HG02981 (cell line): Measurements from ENCODE around the gene CACNA1B.
"Not testable (repeated sequence)": the region's sequence is repeated elsewhere in the genome, so short reads cannot be mapped to it uniquely, and the experiment has no call there.

Experiments
- ATAC-seq: cut with Tn5 transposase; IDR thresholded peaks from one replicate; pipeline ENCODE4 v1.9.1; 2021; ENCODE audit warnings: mild to moderate bottlenecking, moderate library complexity; ENCODE audit not compliant: unreplicated experiment

The CACNA1B gene

GRCh38 chr9:138085568-138085967 lies 208.0 kb downstream of the CACNA1B start:
- no peak for ATAC-seq

DNA sequence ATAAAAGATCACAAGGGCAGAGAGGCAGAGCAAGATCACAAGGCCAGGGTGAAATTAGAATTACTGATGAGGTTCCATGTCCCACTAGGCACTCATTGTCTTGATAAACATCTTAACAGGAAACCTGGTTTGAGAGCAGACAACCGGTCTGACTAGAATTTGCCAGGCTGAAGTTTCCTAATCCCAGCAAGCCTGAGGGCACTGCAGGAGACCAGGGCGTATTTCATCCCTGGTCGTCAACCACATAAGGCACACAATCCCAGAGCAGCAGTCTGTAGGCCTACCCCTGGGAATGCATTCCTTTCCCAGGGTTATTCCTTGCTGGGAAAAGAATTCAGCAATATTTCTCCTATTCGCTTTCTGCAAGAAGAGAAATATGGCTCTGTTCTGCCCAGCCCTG lies 214.5 kb downstream of the CACNA1B start:
- not testable (repeated sequence) for ATAC-seq

DNA sequence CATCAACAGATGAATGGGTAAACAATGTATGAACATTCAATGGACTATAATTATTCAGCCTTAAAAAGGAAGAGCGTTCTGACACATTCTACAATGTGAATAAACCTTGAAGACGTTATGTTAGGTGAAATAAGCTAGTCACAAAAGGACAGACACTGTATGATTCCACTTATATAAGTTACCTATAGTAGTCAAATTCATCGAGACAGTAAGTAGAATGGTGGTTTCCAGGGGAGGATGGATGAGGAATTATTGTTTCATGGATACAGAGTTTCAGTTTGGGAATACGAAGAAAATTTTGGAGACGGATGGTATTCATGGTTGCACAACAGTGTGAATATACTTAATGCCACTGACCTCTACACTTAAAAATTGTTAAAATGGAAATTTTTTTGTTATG lies 216.4 kb downstream of the CACNA1B start:
- ATAC-seq, result no peak

GRCh38 chr9:138095813-138096518 lies 218.4 kb downstream of the CACNA1B start:
- no peak for ATAC-seq

DNA sequence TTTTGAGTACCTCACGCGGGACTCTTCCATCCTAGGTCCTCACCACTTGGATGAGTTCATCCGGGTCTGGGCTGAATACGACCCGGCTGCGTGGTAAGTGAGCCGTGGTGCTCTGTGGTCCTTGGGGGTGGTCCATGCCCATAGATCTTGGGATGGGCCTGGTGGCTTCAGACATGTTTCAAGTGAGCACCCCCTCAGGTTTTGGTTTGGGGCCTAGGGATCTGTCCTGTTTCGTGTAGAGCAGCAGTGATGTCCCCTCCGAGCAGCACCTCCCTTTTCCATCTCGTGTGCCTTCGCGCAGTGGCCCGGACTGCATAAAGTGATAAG lies 218.9 kb downstream of the CACNA1B start:
- ATAC-seq, result no peak

GRCh38 chr9:138097501-138097991 lies 220.0 kb downstream of the CACNA1B start:
- ATAC-seq, result no peak

GRCh38 chr9:138098116-138098907 lies 220.7 kb downstream of the CACNA1B start:
- no peak for ATAC-seq

DNA sequence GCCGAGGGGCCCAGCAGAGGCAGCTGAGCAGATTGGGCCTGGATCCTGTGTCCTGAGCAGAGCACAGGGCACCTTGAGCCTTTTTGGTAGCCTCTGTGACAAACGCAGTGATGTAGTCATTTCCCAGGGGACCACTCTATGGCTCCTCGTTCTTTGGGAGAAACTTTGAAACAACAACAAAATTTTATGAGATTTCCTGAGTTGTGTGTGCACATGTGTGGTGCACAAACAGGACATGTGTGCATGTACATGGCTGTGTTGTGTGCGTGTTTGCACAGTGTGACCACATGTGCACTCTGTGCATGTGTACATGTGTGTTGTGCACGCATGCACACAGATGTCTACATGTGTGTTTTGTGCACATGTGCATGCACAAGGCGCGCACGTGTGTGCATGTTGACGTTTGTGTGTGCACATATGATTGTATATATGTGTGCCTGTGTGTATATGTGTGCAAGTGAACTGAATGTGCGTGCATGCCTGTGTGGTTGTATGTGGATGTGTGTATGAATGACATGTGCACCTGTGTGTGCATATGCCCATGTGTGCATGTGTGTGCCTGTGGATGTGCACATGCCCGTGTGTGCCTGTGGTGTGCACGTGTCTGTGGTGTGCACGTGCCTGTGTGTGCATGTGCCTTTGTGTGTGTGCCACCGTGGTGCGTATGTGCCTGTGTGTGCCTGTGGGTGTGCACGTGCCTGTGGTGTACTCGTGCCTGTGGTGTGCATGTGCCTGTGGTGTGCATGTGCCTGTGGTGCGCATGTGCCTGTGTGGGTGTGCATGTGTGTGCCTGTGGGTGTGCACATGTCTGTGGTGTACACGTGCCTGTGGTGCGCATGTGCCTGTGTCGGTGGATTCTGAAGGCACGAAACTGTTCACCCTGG lies 221.6 kb downstream of the CACNA1B start:
- ATAC-seq, result no peak

DNA sequence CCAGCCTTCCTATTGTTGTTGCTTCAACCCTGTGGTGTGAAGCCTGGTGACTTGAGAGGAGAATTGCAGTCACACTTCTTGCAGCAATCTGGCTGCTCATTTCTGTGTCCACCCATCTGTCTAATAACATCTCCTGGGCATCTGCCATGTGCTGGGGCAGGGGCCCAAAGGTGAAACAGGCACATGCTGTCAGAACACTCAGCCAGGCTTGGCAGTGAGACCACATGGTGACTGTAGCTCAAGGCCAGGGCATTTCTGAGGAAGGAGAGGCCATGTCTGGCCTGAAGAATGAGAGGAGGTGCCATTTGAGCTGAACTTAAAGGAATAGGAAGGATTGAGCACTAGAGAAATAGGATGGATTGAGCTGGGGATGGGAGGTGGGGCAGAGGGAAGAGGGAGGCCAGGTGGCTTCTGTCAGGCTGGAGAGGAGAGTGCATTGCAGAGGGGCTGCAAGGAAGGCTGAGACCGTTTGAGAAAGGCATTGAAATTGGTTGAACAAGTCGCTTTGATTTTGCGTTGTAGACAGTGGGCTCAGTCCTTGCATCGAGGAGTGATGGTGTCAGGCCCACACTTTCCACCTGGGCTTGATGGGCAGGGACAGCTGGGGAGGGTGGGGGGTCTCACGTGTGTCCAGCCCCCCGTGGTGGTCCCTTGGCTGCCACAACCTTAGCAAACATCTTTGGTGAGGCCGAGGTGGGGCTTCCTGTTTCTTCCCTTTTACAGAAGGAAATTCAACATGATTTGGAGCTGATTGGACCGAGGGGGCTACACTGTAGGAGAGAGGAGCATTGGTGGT lies 222.4 kb downstream of the CACNA1B start:
- no peak for ATAC-seq

DNA sequence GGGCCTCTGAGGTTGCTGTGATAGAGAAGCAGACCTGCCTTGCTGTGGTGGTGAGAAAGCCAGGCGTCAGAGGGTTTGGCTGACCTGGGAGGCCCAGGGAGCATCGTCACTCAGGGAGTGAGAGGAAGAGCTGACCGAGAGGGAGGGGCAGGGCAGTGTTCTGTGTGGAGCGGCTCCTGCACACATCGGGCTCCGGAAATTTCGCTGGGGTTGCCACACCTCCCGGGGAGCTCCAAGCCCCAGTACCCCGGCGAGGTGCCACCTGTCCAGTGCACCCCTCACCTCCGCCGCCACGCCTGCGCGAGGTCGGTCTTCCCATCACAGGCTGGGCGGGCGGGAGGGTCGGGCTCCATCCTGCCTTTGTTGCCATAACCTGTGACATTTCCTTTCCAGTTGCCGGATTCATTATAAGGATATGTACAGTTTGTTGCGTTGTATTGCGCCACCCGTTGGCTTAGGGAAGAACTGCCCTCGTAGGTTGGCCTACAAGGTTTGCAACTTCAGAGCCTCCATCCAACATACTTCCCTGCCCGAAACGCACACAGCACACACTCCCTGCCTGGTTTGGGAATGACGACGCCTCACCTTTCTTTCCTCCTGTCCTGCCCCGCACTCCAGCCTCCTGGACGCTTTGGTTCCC lies 223.2 kb downstream of the CACNA1B start:
- ATAC-seq, result no peak

DNA sequence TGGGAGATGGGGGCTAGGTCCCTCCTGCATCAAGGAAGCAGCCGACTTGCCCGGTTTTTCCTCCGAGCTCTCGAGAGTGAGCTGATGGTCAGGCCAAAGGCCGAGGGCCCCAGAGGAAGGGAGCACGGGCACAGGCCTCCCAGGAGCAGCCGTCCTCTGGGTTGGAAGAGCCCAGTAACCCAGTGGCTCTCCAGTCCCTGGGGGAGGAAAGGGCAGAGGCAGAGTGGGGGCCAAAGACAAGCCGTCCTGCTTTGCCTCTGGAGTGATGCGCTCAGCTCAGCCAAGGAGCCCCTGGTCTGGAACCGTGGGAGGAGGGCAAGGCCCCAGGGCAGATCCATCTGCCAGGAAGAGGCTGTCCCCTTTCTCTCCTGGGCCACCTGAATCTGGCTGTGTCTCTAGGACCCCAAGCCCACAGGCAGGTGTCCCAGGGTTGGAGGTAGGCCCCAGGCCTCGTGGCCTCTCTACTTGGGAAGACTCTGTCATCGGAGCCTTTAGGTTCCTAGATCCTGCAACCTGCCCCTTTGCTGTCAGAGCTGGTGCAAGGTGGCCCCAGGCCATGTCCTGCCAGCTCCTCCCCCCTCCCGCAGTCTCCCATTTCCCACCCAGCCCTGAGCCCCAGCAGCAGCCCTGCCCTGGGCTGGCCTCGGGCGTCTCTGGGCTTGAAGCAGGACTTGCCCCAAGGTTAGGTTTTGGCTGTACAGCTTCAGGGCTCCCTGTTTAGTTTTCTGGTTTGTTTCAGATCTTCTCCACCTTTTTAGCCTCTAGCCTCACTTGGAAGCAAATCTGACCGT lies 224.1 kb downstream of the CACNA1B start:
- ATAC-seq, result no peak

DNA sequence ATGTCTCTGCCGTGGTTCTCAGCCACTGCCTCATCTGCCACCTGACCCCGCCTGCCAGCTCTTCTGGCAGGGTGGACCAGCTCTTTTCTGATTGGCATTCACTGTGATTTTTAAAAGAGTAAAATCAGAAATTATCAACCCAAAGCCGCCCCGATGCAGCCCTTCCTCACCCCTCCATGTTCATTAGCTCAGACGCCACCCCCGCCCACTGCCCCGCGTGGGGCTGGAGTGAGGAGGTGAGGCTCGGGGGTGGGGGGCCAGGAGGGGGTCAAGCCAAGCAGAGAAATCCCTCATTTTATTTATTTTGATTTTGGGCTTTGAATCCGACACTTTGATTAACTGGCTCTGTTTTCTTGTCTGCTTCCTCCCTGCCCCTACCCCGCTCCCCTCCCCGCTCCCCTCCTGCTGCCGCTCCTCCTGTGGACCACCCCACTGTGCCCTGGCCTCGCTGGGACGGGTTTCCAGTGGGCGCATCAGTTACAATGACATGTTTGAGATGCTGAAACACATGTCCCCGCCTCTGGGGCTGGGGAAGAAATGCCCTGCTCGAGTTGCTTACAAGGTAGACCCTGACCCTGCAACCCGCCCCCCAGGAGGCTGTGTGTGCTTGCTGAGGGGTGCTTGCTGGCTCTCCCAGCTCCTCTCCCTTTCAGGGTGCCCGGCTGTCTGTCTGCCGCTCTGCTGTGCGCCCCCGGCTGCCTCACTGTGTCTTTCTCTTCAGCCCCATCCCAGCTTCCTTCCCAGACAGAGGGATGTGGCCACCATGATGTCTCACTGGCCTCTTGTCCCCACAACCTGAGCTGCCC lies 224.9 kb downstream of the CACNA1B start:
- no peak for ATAC-seq

- ATAC-seq, result no peak
These were observed 225.7 kb downstream of the CACNA1B start for GRCh38 chr9:138103111-138103848.

- ATAC-seq, result no peak
These were observed 226.2 kb downstream of the CACNA1B start for GRCh38 chr9:138103849-138104206.

DNA sequence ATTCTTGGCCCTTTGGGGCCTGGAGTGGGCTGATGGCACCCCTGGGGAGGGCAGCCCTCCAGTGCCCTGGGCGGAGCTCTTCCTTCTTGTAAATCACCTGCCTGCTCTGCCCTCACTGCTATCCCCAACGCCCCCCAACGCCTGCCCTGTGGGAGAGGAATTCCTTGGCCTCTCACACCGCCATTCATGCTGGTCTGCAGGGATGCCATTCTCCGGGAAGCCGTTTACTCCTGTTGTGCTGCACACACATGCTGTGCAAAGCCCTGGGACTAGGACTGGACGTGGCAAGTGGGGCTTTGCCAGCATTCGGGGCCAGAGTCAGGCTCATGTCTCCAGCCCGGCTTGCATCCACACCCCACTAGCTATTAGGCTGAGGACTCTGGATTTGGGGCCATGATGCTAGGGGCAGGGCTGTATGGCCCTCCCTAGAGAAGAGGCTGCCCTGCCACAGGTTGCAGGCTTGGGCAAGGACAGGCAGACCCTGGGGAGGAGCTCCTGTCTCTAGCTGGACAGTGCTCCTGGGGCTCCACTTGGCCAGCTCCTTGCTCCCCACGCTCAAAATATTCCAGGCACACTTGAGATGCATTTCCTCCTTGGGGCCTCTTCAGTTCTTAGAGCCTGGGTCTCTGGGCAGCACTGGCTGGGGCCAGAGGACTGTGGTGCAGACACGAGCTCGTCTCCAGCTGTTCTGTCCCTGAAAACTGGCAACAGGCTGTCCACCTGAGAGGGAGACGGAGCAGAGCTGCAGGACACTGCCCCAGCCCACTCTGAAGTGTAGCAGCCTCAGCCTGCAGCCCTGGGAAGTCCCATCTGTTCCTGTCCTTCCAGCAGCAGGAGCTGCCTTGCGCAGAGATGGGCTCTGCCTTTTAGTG lies 226.9 kb downstream of the CACNA1B start:
- no peak for ATAC-seq

DNA sequence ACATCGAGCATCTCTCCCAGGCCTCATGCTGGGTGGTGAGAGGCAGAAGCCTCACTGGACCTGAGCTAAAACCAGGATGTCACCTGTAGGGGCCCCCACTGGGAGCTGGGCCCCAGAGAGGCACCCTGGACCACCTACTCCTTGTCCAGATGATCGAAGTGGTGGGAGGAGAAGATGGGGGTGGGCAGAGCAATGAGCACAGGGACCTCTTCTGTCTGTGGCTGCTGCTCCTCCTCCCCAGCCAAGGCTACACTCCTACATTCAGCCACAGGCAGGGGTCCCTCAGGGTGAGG lies 227.5 kb downstream of the CACNA1B start:
- no peak for ATAC-seq
